Adrenal gland (tissue), 12 donors: ENCODE measurements around the gene SERGEF. TPM values are rescaled to one million over a fixed set of nuclear protein-coding genes. Genes with fewer than 3 reads are reported as not detected.

Experiments used
- DNase-seq, 7 donors: peaks; one replicate each; pipeline ENCODE4 v3.0.0-alpha.2; 2019 to 2020
- H3K27ac ChIP-seq, 5 donors: fragments of 200-600 bp; sonication (generic) in 4 of 5; 1 replicate in 3 of 5; 2 replicates in 2 of 5; pipeline versions ENCODE4 v1.5.1 to v1.8.0; 2016 to 2020; ENCODE audit warnings: mild to moderate bottlenecking in 1 of 5
- H3K27me3 ChIP-seq: fragments of 200-600 bp; 2 replicates; pipeline ENCODE4 v1.8.0; 2021
- H3K36me3 ChIP-seq, 2 donors: fragments of 200-600 bp; replicated peaks in 1 of 2; 1 replicate in 1 of 2; 2 replicates in 1 of 2; pipeline versions ENCODE4 v1.5.1 to v1.8.0; 2018 to 2022
- H3K4me1 ChIP-seq, 2 donors: fragments of 200-600 bp; replicated peaks in 1 of 2; 1 replicate in 1 of 2; 2 replicates in 1 of 2; pipeline versions ENCODE4 v1.5.1 to v1.8.0; 2018 to 2021
- H3K4me3 ChIP-seq, 4 donors: fragments of 200-600 bp; sonication (generic) in 3 of 4; one replicate each; pipeline ENCODE4 v1.5.1; 2016 to 2018
- H3K9me3 ChIP-seq, 3 donors: fragments of 200-600 bp; sonication (generic) in 1 of 3; replicated peaks in 1 of 3; 1 replicate in 2 of 3; 2 replicates in 1 of 3; pipeline versions ENCODE4 v1.5.1 to v1.8.0; 2016 to 2021
- CTCF ChIP-seq, 6 experiments: fragments of 450-650 bp in 4 of 6; fragments of 200-600 bp in 2 of 6; sonication (generic) in 1 of 6; IDR thresholded peaks; 1 replicate in 5 of 6; 2 replicates in 1 of 6; pipeline versions ENCODE4 v1.5.1 to v1.8.0; 2016 to 2021; ENCODE audit warnings: antibody characterized with exemption in 6 of 6, mild to moderate bottlenecking in 2 of 6, moderate library complexity in 1 of 6
- POLR2A ChIP-seq, 2 donors: fragments of 450-650 bp; IDR thresholded peaks; one replicate each; pipeline ENCODE4 v1.6.1; 2017; ENCODE audit warnings: antibody characterized with exemption in 2 of 2, mild to moderate bottlenecking in 2 of 2, moderate library complexity in 1 of 2
- WGBS, 4 donors: extraction: QIAGEN DNeasy Blood & Tissue Kit in 2 of 4; methylation state at CpG; one replicate each; pipeline versions ENCODE4 v1.1.5 to v1.1.7; 2013 to 2017; 5-methylcytosine and 5-hydroxymethylcytosine counted together
- intact Hi-C, 2 donors: fragments of 100-400 bp; cut with DNase I; formaldehyde crosslinking; loops; one replicate each; pipeline versions ENCODE4 v1.14.1 to v1.15.0; 2022 to 2023
- polyA plus RNA-seq, 3 donors: library from polyadenylated mRNA; stranded (reverse); fragments of 200-250 nt in 2 of 3; fragments of 350-450 nt in 1 of 3; fragmentation: Illumina TruSeq in 1 of 3; extraction: RNeasy Lipid Tissue Mini Kit (QIAGEN cat#74804) in 1 of 3; gene quantifications; one replicate each; pipeline ENCODE4 v1.2.3, GENCODE V29; 2013 to 2014
- total RNA-seq, 9 donors: library from RNA; depleted of rRNA in 4 of 9; stranded (reverse); fragments of >200 nt in 4 of 9; fragments of 120-200 nt in 1 of 9; fragmentation: NEBNext Ultra II Directional in 1 of 9; extraction: Animal tissue kit (Norgen Biotek cat#: 25700) in 1 of 9; gene quantifications; one replicate each; pipeline versions ENCODE4 v1.1.0 to v1.2.4, GENCODE V29; 2013 to 2023
- donor health status: healthy with polysubstance abuse.
- donor health status: Bipolar disorder and iron deficiency.
- donor health status: DM: yes; HTN: yes; CAD: no.
- donor health status: DM: no; HTN: no; CAD: no.
- donor health status: DM: no; HTN: no; CAD: no.
- donor health status: DM: yes; HTN: yes; CAD: no.

SERGEF gene
- total and polyA plus RNA-seq, 12 donors, result 21.7 to 216 (median 38.4) TPM

- intact Hi-C loops, result no loop called here
- 70 to 89% (median 78%) methylated on average over 3 of the region's 3 CpGs for WGBS, 4 donors
- H3K27ac ChIP-seq, result no peak overlapping the region
- no peaks in the 10 kb centered on the region for H3K9me3 ChIP-seq
- no peaks in the 10 kb centered on the region for H3K36me3 ChIP-seq
- no peaks in the 10 kb centered on the region for H3K27me3 ChIP-seq
- TF ChIP-seq CTCF (IDR thresholded peaks at IDR 0.05) (no peak), POLR2A (IDR thresholded peaks at IDR 0.05) (no peak)
- H3K4me3 ChIP-seq, result no peak overlapping the region
- no peak for DNase-seq
- no peaks in the 10 kb centered on the region for H3K4me1 ChIP-seq
Measured at GRCh38 chr11:17755891-17756290, 257.0 kb downstream of the SERGEF start.

DNA sequence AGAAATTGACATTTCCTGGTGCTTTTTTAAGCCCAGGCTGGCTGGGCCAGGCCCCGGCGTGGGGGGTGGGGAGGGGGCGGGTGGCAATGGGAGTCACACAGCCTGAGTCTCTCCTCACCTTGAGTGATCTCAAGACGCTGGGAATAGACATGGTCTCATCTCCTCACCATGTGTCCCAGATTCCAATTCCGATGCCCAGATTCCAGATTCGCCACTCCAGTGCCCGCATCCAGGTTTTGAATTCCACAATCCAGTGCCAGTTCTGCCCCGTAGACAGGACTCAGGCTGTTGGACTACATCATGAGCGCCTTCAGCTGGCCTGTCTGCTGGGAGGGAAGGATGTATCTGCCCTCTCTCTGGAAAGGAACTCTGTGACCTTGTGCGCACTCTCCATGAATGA, 259.2 kb downstream of the SERGEF start:
- WGBS, 4 donors, result 75 to 86% (median 84%) methylated on average over 9 to 10 of the region's 10 CpGs

DNA sequence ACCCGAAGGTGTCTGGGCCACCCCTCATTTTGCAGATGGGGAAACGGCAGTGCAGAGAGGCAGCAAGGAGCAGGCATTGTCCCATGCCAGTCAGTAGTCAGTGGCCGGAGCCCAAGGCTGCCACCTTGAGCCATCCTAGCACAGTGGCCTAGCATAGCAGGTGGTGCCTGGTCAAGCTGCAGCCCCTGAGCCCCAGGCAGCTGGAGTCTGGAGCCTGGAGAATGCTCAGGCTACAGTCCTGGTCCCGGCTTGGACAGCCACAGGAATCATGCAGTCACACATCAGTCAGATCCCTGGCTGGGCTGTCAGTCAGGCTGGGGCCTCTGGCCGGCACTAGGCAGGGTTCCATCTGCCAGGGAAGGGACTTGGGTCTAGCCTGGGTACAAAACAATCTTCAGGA, 259.7 kb downstream of the SERGEF start:
- H3K27ac ChIP-seq, result no peak overlapping the region
- intact Hi-C loops, result no loop called here
- 65 to 79% (median 75%) methylated on average over 2 to 5 of the region's 5 CpGs for WGBS, 4 donors

More for the DNA sequence above, 259.2 kb downstream of the SERGEF start:
- no peaks in the 10 kb centered on the region for H3K36me3 ChIP-seq
- no peaks in the 10 kb centered on the region for H3K4me1 ChIP-seq
- H3K4me3 ChIP-seq, result no peak overlapping the region
- no peak for DNase-seq
- no peaks in the 10 kb centered on the region for H3K27me3 ChIP-seq
- intact Hi-C loops, result no loop called here
- no peaks in the 10 kb centered on the region for H3K9me3 ChIP-seq
- no peak for TF ChIP-seq POLR2A (IDR thresholded peaks at IDR 0.05)
- no peak for TF ChIP-seq CTCF (IDR thresholded peaks at IDR 0.05)
- no peak overlapping the region for H3K27ac ChIP-seq

GRCh38 chr11:17752144-17752543, 260.7 kb downstream of the SERGEF start:
- 75 to 86% (median 77%) methylated on average over 5 to 7 of the region's 7 CpGs for WGBS, 4 donors
- Histone ChIP-seq H3K4me3 (no peak overlapping the region), H3K4me1 (no peaks in the 10 kb centered on the region), H3K27ac (no peak overlapping the region), H3K27me3 (no peaks in the 10 kb centered on the region), H3K9me3 (no peaks in the 10 kb centered on the region), H3K36me3 (no peaks in the 10 kb centered on the region)
- intact Hi-C loops, result no loop called here
- no peak for TF ChIP-seq CTCF (IDR thresholded peaks at IDR 0.05)
- TF ChIP-seq POLR2A (IDR thresholded peaks at IDR 0.05), result no peak
- no peak for DNase-seq

More for the DNA sequence above, 259.7 kb downstream of the SERGEF start:
- Histone ChIP-seq H3K27me3 (no peaks in the 10 kb centered on the region), H3K4me3 (no peak overlapping the region), H3K36me3 (no peaks in the 10 kb centered on the region), H3K9me3 (no peaks in the 10 kb centered on the region), H3K4me1 (no peaks in the 10 kb centered on the region)
- TF ChIP-seq CTCF (IDR thresholded peaks at IDR 0.05) (no peak), POLR2A (IDR thresholded peaks at IDR 0.05) (no peak)
- no peak for DNase-seq
